Nephron (organoid): Measurements from ENCODE around the gene UBE2I.

ENCODE experiments used
- H3K27ac Mint-ChIP-seq, 3 experiments: 2 replicates each; pipeline ENCODE4 v1.8.0; 2020; ENCODE audit warnings: mixed read lengths in 3 of 3, mild to moderate bottlenecking in 2 of 3, moderate library complexity in 1 of 3
- H3K27me3 Mint-ChIP-seq: 2 replicates; pipeline ENCODE4 v1.8.0; 2021; ENCODE audit warnings: low read depth, mild to moderate bottlenecking, moderate library complexity, mixed read lengths
- H3K36me3 Mint-ChIP-seq: 2 replicates; pipeline ENCODE4 v1.8.0; 2020; ENCODE audit warnings: low read depth, mixed read lengths
- H3K4me1 Mint-ChIP-seq: 2 replicates; pipeline ENCODE4 v1.8.0; 2020; ENCODE audit warnings: mixed read lengths
- H3K4me3 Mint-ChIP-seq, 3 experiments: 2 replicates each; pipeline ENCODE4 v1.8.0; 2020; ENCODE audit warnings: mild to moderate bottlenecking in 3 of 3, mixed read lengths in 3 of 3, moderate library complexity in 2 of 3
- H3K9me3 Mint-ChIP-seq: 2 replicates; pipeline ENCODE4 v1.8.0; 2020; ENCODE audit warnings: mixed read lengths
- TF ChIP-seq, protein P1 (sequence below), 3 experiments: fragments of 200-600 bp; sonication (generic); IDR thresholded peaks; one replicate each; pipeline ENCODE4 v1.5.0; 2021; ENCODE audit warnings: antibody characterized with exemption in 3 of 3; ENCODE audit not compliant: unreplicated experiment in 3 of 3

The UBE2I gene

GRCh38 chr16:1322407-1322806 is 13.0 kb downstream of the UBE2I start:
- H3K9me3 Mint-ChIP-seq, result no peaks in the 10 kb centered on the region
- no peak overlapping the region for H3K4me3 Mint-ChIP-seq
- no peaks in the 10 kb centered on the region for H3K4me1 Mint-ChIP-seq
- TF ChIP-seq, protein P1, sequence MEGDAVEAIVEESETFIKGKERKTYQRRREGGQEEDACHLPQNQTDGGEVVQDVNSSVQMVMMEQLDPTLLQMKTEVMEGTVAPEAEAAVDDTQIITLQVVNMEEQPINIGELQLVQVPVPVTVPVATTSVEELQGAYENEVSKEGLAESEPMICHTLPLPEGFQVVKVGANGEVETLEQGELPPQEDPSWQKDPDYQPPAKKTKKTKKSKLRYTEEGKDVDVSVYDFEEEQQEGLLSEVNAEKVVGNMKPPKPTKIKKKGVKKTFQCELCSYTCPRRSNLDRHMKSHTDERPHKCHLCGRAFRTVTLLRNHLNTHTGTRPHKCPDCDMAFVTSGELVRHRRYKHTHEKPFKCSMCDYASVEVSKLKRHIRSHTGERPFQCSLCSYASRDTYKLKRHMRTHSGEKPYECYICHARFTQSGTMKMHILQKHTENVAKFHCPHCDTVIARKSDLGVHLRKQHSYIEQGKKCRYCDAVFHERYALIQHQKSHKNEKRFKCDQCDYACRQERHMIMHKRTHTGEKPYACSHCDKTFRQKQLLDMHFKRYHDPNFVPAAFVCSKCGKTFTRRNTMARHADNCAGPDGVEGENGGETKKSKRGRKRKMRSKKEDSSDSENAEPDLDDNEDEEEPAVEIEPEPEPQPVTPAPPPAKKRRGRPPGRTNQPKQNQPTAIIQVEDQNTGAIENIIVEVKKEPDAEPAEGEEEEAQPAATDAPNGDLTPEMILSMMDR (IDR thresholded peaks at IDR 0.05; ENCODE audit: unreplicated experiment in 3 of 3), result no peak
- H3K27ac Mint-ChIP-seq, result no peak overlapping the region
- H3K27me3 Mint-ChIP-seq, result no peaks in the 10 kb centered on the region
- peaks cover 46% of the 10 kb centered on the region for H3K36me3 Mint-ChIP-seq

- H3K4me1 Mint-ChIP-seq, result no peaks in the 10 kb centered on the region
- H3K9me3 Mint-ChIP-seq, result no peaks in the 10 kb centered on the region
- no peaks in the 10 kb centered on the region for H3K27me3 Mint-ChIP-seq
- no peak overlapping the region for H3K27ac Mint-ChIP-seq
- H3K36me3 Mint-ChIP-seq, result peaks cover 35% of the 10 kb centered on the region
- TF ChIP-seq, protein P1 (IDR thresholded peaks at IDR 0.05; ENCODE audit: unreplicated experiment in 3 of 3), result no peak
- H3K4me3 Mint-ChIP-seq, result no peak overlapping the region
Observed at GRCh38 chr16:1323296-1324239, 14.1 kb downstream of the UBE2I start.

GRCh38 chr16:1324286-1324826 is 14.9 kb downstream of the UBE2I start:
- no peaks in the 10 kb centered on the region for H3K9me3 Mint-ChIP-seq
- no peaks in the 10 kb centered on the region for H3K4me1 Mint-ChIP-seq
- peaks cover 30% of the 10 kb centered on the region for H3K36me3 Mint-ChIP-seq
- TF ChIP-seq, protein P1 (IDR thresholded peaks at IDR 0.05; ENCODE audit: unreplicated experiment in 3 of 3), result no peak
- H3K27ac Mint-ChIP-seq, result no peak overlapping the region
- H3K4me3 Mint-ChIP-seq, result no peak overlapping the region
- H3K27me3 Mint-ChIP-seq, result peaks cover 3% of the 10 kb centered on the region

- Mint-ChIP-seq H3K27ac (no peak overlapping the region), H3K4me1 (no peaks in the 10 kb centered on the region), H3K4me3 (no peak overlapping the region), H3K9me3 (no peaks in the 10 kb centered on the region), H3K36me3 (peaks cover 21% of the 10 kb centered on the region), H3K27me3 (peaks cover 9% of the 10 kb centered on the region)
- TF ChIP-seq, protein P1 (IDR thresholded peaks at IDR 0.05; ENCODE audit: unreplicated experiment in 3 of 3), result no peak
Observed at GRCh38 chr16:1325261-1325660, 15.8 kb downstream of the UBE2I start.

GRCh38 chr16:1325673-1326371 is 16.4 kb downstream of the UBE2I start:
- H3K4me3 Mint-ChIP-seq, result no peak overlapping the region
- H3K27me3 Mint-ChIP-seq, result peaks cover 14% of the 10 kb centered on the region
- TF ChIP-seq, protein P1 (IDR thresholded peaks at IDR 0.05; ENCODE audit: unreplicated experiment in 3 of 3), result no peak
- no peaks in the 10 kb centered on the region for H3K4me1 Mint-ChIP-seq
- no peaks in the 10 kb centered on the region for H3K9me3 Mint-ChIP-seq
- peaks cover 20% of the 10 kb centered on the region for H3K36me3 Mint-ChIP-seq
- no peak overlapping the region for H3K27ac Mint-ChIP-seq
